ENCODE data around the gene GPR83.

- TF ChIP-seq MAX (IDR thresholded peaks at IDR 0.05) = no peak
- TF ChIP-seq CTCF (IDR thresholded peaks at IDR 0.05; ENCODE audit: low read depth, low read length, missing input control) = no peak
- no peak for TF ChIP-seq TAF1 (conservative IDR thresholded peaks at IDR 0.05)
These were observed 31.8 kb upstream of the GPR83 start for GRCh38 chr11:94433049-94433448.
